ENCODE measurements around the gene ZNF646. TPM values are rescaled to one million over a fixed set of nuclear protein-coding genes. Genes with fewer than 3 reads are reported as not detected.

ZNF646 gene
- total and polyA plus RNA-seq, 2 of the 13 experiments (the other 11 are each of a cell fraction or from before 2014, with no cell fraction given), result 3.4 to 10.9 TPM

DNA sequence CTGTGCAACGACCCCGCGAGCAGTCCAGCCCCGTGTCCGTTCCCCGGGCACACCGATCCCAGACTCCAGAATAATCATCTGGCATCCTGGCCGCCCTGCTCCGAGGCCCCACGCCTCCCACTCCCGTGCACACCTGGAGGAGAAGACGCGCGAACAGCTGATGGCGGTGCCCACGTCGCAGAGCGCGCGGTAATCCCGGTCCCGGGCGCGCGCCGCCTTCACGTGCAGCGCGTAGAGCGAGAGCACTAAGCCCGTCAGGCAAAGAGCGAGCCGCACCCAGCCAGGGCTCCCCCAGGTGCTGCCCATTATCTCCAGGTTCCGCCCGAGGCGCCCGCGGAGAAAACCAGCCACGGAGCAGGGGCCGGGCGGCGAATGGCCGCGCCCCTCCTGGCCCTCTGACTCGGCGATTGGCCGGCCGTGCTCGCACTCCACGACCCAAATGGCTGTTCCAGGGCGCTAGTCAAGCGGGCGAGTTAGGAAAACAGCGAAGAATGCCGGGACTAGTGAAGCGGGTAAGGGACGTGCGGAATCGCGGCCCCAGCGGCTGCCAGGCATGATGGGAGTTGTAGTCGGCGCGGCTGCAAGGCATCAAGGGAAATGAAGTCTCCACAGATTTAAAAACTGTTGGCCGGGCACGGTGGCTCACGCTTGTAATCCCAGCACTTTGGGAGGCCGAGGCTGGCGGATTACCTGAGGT, 20.4 kb downstream of the ZNF646 start, which contains the start of gene VKORC1 (continued):
- TF ChIP-seq FOXC1 (CRISPR knock-in tag; IDR thresholded peaks at IDR 0.05; ENCODE audit: borderline replicate concordance) (0 out of 2 replicates have a peak, but pooled peaks have one; percentile 28), ZNF34 (CRISPR knock-in tag; IDR thresholded peaks at IDR 0.05; ENCODE audit: borderline replicate concordance) (no peak), ZBTB20 (CRISPR knock-in tag; IDR thresholded peaks at IDR 0.05; ENCODE audit: borderline replicate concordance, low read depth) (0 out of 2 replicates have a peak, but pooled peaks have one; percentile 76), HNF4A (CRISPR knock-in tag; IDR thresholded peaks at IDR 0.05) (no peak), ZNF839 (CRISPR knock-in tag; IDR thresholded peaks at IDR 0.05; ENCODE audit: borderline replicate concordance) (no peak), ZNF224 (CRISPR knock-in tag; IDR thresholded peaks at IDR 0.05) (0 out of 2 replicates have a peak, but pooled peaks have one; percentile 49), ZNF766 (CRISPR knock-in tag; IDR thresholded peaks at IDR 0.05; ENCODE audit: borderline replicate concordance) (peak; percentile 89), ZNF674 (CRISPR knock-in tag; IDR thresholded peaks at IDR 0.05; ENCODE audit: low read depth) (peak; percentile 93; the same call in 1 of the 2 replicates), ZNF562 (CRISPR knock-in tag; IDR thresholded peaks at IDR 0.05; ENCODE audit: borderline replicate concordance) (no peak), ELF4 (CRISPR knock-in tag; IDR thresholded peaks at IDR 0.05; ENCODE audit: borderline replicate concordance) (peak; percentile 95), ZNF543 (CRISPR knock-in tag; IDR thresholded peaks at IDR 0.05) (no peak)
- TF ChIP-seq, protein P1, sequence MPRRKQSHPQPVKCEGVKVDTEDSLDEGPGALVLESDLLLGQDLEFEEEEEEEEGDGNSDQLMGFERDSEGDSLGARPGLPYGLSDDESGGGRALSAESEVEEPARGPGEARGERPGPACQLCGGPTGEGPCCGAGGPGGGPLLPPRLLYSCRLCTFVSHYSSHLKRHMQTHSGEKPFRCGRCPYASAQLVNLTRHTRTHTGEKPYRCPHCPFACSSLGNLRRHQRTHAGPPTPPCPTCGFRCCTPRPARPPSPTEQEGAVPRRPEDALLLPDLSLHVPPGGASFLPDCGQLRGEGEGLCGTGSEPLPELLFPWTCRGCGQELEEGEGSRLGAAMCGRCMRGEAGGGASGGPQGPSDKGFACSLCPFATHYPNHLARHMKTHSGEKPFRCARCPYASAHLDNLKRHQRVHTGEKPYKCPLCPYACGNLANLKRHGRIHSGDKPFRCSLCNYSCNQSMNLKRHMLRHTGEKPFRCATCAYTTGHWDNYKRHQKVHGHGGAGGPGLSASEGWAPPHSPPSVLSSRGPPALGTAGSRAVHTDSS (CRISPR knock-in tag; conservative IDR thresholded peaks at IDR 0.05), result 0 out of 2 replicates have a peak, but pooled peaks have one; percentile 36
- TF ChIP-seq, protein P2, sequence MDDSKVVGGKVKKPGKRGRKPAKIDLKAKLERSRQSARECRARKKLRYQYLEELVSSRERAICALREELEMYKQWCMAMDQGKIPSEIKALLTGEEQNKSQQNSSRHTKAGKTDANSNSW (CRISPR knock-in tag; IDR thresholded peaks at IDR 0.05; ENCODE audit: borderline replicate concordance), result no peak
- TF ChIP-seq, protein P3, sequence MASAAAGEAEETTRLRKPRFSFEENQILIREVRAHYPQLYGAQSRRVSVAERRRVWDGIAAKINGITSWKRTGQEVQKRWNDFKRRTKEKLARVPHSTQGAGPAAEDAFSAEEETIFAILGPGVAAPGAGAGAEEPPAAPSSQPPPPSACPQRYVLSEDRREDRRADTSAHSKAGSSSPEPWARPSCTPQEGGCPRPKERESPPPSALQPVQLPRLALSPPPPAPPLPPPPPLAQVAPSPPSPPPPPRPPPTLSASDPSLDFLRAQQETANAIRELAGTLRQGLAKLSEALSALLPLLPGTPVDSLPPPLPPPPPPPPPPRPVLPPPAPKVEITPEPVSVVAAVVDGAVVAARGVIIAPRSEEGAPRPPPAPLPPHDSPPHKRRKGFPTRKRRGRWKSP (CRISPR knock-in tag; IDR thresholded peaks at IDR 0.05), result peak; percentile 81; the same call in 1 of the 2 replicates
- TF ChIP-seq, protein P4, sequence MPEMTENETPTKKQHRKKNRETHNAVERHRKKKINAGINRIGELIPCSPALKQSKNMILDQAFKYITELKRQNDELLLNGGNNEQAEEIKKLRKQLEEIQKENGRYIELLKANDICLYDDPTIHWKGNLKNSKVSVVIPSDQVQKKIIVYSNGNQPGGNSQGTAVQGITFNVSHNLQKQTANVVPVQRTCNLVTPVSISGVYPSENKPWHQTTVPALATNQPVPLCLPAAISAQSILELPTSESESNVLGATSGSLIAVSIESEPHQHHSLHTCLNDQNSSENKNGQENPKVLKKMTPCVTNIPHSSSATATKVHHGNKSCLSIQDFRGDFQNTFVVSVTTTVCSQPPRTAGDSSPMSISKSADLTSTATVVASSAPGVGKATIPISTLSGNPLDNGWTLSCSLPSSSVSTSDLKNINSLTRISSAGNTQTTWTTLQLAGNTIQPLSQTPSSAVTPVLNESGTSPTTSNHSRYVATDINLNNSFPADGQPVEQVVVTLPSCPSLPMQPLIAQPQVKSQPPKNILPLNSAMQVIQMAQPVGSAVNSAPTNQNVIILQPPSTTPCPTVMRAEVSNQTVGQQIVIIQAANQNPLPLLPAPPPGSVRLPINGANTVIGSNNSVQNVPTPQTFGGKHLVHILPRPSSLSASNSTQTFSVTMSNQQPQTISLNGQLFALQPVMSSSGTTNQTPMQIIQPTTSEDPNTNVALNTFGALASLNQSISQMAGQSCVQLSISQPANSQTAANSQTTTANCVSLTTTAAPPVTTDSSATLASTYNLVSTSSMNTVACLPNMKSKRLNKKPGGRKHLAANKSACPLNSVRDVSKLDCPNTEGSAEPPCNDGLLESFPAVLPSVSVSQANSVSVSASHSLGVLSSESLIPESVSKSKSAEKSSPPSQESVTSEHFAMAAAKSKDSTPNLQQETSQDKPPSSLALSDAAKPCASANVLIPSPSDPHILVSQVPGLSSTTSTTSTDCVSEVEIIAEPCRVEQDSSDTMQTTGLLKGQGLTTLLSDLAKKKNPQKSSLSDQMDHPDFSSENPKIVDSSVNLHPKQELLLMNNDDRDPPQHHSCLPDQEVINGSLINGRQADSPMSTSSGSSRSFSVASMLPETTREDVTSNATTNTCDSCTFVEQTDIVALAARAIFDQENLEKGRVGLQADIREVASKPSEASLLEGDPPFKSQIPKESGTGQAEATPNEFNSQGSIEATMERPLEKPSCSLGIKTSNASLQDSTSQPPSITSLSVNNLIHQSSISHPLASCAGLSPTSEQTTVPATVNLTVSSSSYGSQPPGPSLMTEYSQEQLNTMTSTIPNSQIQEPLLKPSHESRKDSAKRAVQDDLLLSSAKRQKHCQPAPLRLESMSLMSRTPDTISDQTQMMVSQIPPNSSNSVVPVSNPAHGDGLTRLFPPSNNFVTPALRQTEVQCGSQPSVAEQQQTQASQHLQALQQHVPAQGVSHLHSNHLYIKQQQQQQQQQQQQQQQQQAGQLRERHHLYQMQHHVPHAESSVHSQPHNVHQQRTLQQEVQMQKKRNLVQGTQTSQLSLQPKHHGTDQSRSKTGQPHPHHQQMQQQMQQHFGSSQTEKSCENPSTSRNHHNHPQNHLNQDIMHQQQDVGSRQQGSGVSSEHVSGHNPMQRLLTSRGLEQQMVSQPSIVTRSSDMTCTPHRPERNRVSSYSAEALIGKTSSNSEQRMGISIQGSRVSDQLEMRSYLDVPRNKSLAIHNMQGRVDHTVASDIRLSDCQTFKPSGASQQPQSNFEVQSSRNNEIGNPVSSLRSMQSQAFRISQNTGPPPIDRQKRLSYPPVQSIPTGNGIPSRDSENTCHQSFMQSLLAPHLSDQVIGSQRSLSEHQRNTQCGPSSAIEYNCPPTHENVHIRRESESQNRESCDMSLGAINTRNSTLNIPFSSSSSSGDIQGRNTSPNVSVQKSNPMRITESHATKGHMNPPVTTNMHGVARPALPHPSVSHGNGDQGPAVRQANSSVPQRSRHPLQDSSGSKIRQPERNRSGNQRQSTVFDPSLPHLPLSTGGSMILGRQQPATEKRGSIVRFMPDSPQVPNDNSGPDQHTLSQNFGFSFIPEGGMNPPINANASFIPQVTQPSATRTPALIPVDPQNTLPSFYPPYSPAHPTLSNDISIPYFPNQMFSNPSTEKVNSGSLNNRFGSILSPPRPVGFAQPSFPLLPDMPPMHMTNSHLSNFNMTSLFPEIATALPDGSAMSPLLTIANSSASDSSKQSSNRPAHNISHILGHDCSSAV (CRISPR knock-in tag; IDR thresholded peaks at IDR 0.05; ENCODE audit: borderline replicate concordance), result no peak
- TF ChIP-seq, protein P5, sequence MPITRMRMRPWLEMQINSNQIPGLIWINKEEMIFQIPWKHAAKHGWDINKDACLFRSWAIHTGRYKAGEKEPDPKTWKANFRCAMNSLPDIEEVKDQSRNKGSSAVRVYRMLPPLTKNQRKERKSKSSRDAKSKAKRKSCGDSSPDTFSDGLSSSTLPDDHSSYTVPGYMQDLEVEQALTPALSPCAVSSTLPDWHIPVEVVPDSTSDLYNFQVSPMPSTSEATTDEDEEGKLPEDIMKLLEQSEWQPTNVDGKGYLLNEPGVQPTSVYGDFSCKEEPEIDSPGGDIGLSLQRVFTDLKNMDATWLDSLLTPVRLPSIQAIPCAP (CRISPR knock-in tag; IDR thresholded peaks at IDR 0.05; ENCODE audit: low read depth), result 0 out of 2 replicates have a peak, but pooled peaks have one; percentile 59
